ENCODE measurements around the gene CELF2. TPM values are rescaled to one million over a fixed set of nuclear protein-coding genes. Genes with fewer than 3 reads are reported as not detected.

The CELF2 gene
- polyA plus RNA-seq, 3 donors, result 11.4 to 11.9 (median 11.8) TPM

- DNase-seq (ENCODE audit: extremely low read depth in 1 of 11, low read depth in 9 of 11, low spot score in 4 of 11), result no peak
Measured at GRCh38 chr10:11317936-11318670, 300.4 kb downstream of the CELF2 start.

- no peak for DNase-seq (ENCODE audit: extremely low read depth in 1 of 11, low read depth in 9 of 11, low spot score in 4 of 11)
Measured at GRCh38 chr10:11318826-11319598, 301.3 kb downstream of the CELF2 start.

- no peak for DNase-seq (ENCODE audit: extremely low read depth in 1 of 11, low read depth in 9 of 11, low spot score in 4 of 11)
Measured at GRCh38 chr10:11319990-11320602, 302.4 kb downstream of the CELF2 start.

GRCh38 chr10:11320809-11321520 lies 303.3 kb downstream of the CELF2 start:
- DNase-seq (ENCODE audit: extremely low read depth in 1 of 11, low read depth in 9 of 11, low spot score in 4 of 11), result no peak

GRCh38 chr10:11322698-11323097 lies 305.0 kb downstream of the CELF2 start:
- no peak for DNase-seq (ENCODE audit: extremely low read depth in 1 of 11, low read depth in 9 of 11, low spot score in 4 of 11)

GRCh38 chr10:11324761-11325321 lies 307.2 kb downstream of the CELF2 start:
- DNase-seq (ENCODE audit: extremely low read depth in 1 of 11, low read depth in 9 of 11, low spot score in 4 of 11), result no peak

GRCh38 chr10:11325817-11326216 lies 308.1 kb downstream of the CELF2 start:
- no peak for DNase-seq (ENCODE audit: extremely low read depth in 1 of 11, low read depth in 9 of 11, low spot score in 4 of 11)

GRCh38 chr10:11326241-11326640 lies 308.6 kb downstream of the CELF2 start:
- DNase-seq (ENCODE audit: extremely low read depth in 1 of 11, low read depth in 9 of 11, low spot score in 4 of 11), result no peak

GRCh38 chr10:11326913-11327616 lies 309.4 kb downstream of the CELF2 start:
- no peak for DNase-seq (ENCODE audit: extremely low read depth in 1 of 11, low read depth in 9 of 11, low spot score in 4 of 11)

GRCh38 chr10:11328264-11329061 lies 310.8 kb downstream of the CELF2 start:
- DNase-seq (ENCODE audit: extremely low read depth in 1 of 11, low read depth in 9 of 11, low spot score in 4 of 11), result no peak

- no peak for DNase-seq (ENCODE audit: extremely low read depth in 1 of 11, low read depth in 9 of 11, low spot score in 4 of 11)
Measured at GRCh38 chr10:11329062-11329673, 311.5 kb downstream of the CELF2 start.

GRCh38 chr10:11330383-11331045 lies 312.8 kb downstream of the CELF2 start:
- peak in 4 of 11 donors; percentile 24 to 32 (median 29) for DNase-seq (ENCODE audit: extremely low read depth in 1 of 11, low read depth in 9 of 11, low spot score in 4 of 11)

GRCh38 chr10:11331046-11331577 lies 313.4 kb downstream of the CELF2 start:
- DNase-seq (ENCODE audit: extremely low read depth in 1 of 11, low read depth in 9 of 11, low spot score in 4 of 11), result no peak

- DNase-seq (ENCODE audit: extremely low read depth in 1 of 11, low read depth in 9 of 11, low spot score in 4 of 11), result no peak
Measured at GRCh38 chr10:11331726-11332125, 314.1 kb downstream of the CELF2 start.

- DNase-seq (ENCODE audit: extremely low read depth in 1 of 11, low read depth in 9 of 11, low spot score in 4 of 11), result no peak
Measured at GRCh38 chr10:11332846-11333245, 315.2 kb downstream of the CELF2 start.

- peak in 5 of 11 donors; percentile 12 to 45 (median 31) for DNase-seq (ENCODE audit: extremely low read depth in 1 of 11, low read depth in 9 of 11, low spot score in 4 of 11)
Measured at GRCh38 chr10:11334436-11334835, 316.8 kb downstream of the CELF2 start.
